Endothelial cell (in vitro differentiated cells): ENCODE results near the gene GALNT7. TPM values are rescaled to one million over a fixed set of nuclear protein-coding genes. Genes with fewer than 3 reads are reported as not detected.

Experiments
- DNase-seq: peaks from one replicate; pipeline ENCODE4 v3.0.0; 2021; ENCODE audit warnings: low spot score
- H3K27ac Mint-ChIP-seq: one replicate; pipeline ENCODE4 v1.8.0; 2021; ENCODE audit warnings: mixed read lengths, inconsistent platforms; ENCODE audit not compliant: unreplicated experiment
- H3K27me3 Mint-ChIP-seq: one replicate; pipeline ENCODE4 v1.8.0; 2021; ENCODE audit warnings: mild to moderate bottlenecking, moderate library complexity, mixed read lengths, inconsistent platforms; ENCODE audit not compliant: unreplicated experiment
- H3K36me3 Mint-ChIP-seq: one replicate; pipeline ENCODE4 v1.8.0; 2021; ENCODE audit warnings: mild to moderate bottlenecking, low read depth, mixed read lengths, inconsistent platforms; ENCODE audit not compliant: unreplicated experiment
- H3K4me1 Mint-ChIP-seq: one replicate; pipeline ENCODE4 v1.8.0; 2021; ENCODE audit warnings: mild to moderate bottlenecking, mixed read lengths, inconsistent platforms; ENCODE audit not compliant: unreplicated experiment
- H3K4me3 Mint-ChIP-seq: one replicate; pipeline ENCODE4 v1.8.0; 2021; ENCODE audit warnings: mild to moderate bottlenecking, mixed read lengths, inconsistent platforms; ENCODE audit not compliant: unreplicated experiment
- H3K9me3 Mint-ChIP-seq: one replicate; pipeline ENCODE4 v1.8.0; 2021; ENCODE audit warnings: mixed read lengths, inconsistent platforms; ENCODE audit not compliant: unreplicated experiment
- CTCF ChIP-seq: fragments of 200-600 bp; sonication (generic); IDR thresholded peaks from one replicate; pipeline ENCODE4 v1.5.0; 2021; ENCODE audit warnings: antibody characterized with exemption; ENCODE audit not compliant: unreplicated experiment
- total RNA-seq: library from RNA; stranded (reverse); fragmentation: NEBNext Ultra II Directional; extraction: Animal tissue kit (Norgen Biotek cat#: 25700); gene quantifications from one replicate; pipeline ENCODE4 v1.2.1, GENCODE V29; 2021; ENCODE audit not compliant: unreplicated experiment

Gene GALNT7
- total RNA-seq, 1 donor from 2014 or later, result 80.9 TPM

GRCh38 chr4:173294444-173294843, 125.8 kb downstream of the GALNT7 start:
- Mint-ChIP-seq H3K9me3 (no peaks in the 10 kb centered on the region), H3K4me1 (peaks cover 17% of the 10 kb centered on the region), H3K27me3 (no peaks in the 10 kb centered on the region), H3K4me3 (no peak overlapping the region), H3K27ac (no peak overlapping the region), H3K36me3 (peaks cover 4% of the 10 kb centered on the region)
- no peak for TF ChIP-seq CTCF
- no peak for DNase-seq

GRCh38 chr4:173301518-173302201, 133.0 kb downstream of the GALNT7 start:
- Mint-ChIP-seq H3K36me3 (peaks cover 22% of the 10 kb centered on the region), H3K4me3 (no peak overlapping the region), H3K9me3 (no peaks in the 10 kb centered on the region), H3K4me1 (peaks cover 4% of the 10 kb centered on the region), H3K27me3 (no peaks in the 10 kb centered on the region), H3K27ac (peak overlapping the region; percentile 88)
- peak; percentile 92 for TF ChIP-seq CTCF
- no peak for DNase-seq

- Mint-ChIP-seq H3K4me1 (peaks cover 8% of the 10 kb centered on the region), H3K9me3 (no peaks in the 10 kb centered on the region), H3K27ac (no peak overlapping the region), H3K36me3 (peaks cover 31% of the 10 kb centered on the region), H3K4me3 (no peak overlapping the region), H3K27me3 (no peaks in the 10 kb centered on the region)
- DNase-seq, result no peak
- TF ChIP-seq CTCF, result no peak
These were observed 139.2 kb downstream of the GALNT7 start for GRCh38 chr4:173307778-173308177.

GRCh38 chr4:173311368-173311767, 142.8 kb downstream of the GALNT7 start:
- H3K9me3 Mint-ChIP-seq, result no peaks in the 10 kb centered on the region
- H3K4me3 Mint-ChIP-seq, result peak overlapping the region; percentile 59
- no peak for TF ChIP-seq CTCF
- H3K27ac Mint-ChIP-seq, result no peak overlapping the region
- no peak for DNase-seq
- peaks cover 14% of the 10 kb centered on the region for H3K36me3 Mint-ChIP-seq
- peaks cover 8% of the 10 kb centered on the region for H3K4me1 Mint-ChIP-seq
- no peaks in the 10 kb centered on the region for H3K27me3 Mint-ChIP-seq

GRCh38 chr4:173314715-173315114, 146.1 kb downstream of the GALNT7 start:
- peaks cover 13% of the 10 kb centered on the region for H3K36me3 Mint-ChIP-seq
- no peak for DNase-seq
- TF ChIP-seq CTCF, result no peak
- H3K4me3 Mint-ChIP-seq, result no peak overlapping the region
- no peaks in the 10 kb centered on the region for H3K27me3 Mint-ChIP-seq
- H3K27ac Mint-ChIP-seq, result no peak overlapping the region
- H3K9me3 Mint-ChIP-seq, result no peaks in the 10 kb centered on the region
- peaks cover 8% of the 10 kb centered on the region for H3K4me1 Mint-ChIP-seq
